ENCODE data around the gene AASDHPPT. TPM values are rescaled to one million over a fixed set of nuclear protein-coding genes. Genes with fewer than 3 reads are reported as not detected.

Gene AASDHPPT
- total and polyA plus RNA-seq, 12 donors = 13.2 to 46.7 (median 38.1) TPM

DNA sequence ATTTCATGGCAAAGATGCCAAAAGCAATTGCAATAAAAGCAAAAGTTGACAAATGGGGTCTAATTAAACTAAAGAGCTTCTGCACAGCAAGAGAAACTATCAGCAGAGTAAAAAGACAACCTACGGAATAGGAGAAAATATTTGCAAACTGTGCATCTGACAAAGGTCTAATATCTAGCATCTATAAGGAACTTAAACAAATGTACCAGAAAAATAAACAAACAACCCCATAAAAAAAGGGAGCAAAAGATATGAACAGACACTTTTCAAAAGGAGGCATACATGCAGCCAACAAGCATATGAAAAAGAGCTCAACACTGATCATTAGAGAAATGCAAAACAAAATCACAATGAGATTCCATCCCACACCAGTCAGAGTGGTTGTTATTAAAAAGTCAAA lies 60.3 kb downstream of the AASDHPPT start:
- no peak for DNase-seq
- no peak overlapping the region for H3K4me3 ChIP-seq
- H3K27ac ChIP-seq = no peak overlapping the region
- TF ChIP-seq, protein P1, sequence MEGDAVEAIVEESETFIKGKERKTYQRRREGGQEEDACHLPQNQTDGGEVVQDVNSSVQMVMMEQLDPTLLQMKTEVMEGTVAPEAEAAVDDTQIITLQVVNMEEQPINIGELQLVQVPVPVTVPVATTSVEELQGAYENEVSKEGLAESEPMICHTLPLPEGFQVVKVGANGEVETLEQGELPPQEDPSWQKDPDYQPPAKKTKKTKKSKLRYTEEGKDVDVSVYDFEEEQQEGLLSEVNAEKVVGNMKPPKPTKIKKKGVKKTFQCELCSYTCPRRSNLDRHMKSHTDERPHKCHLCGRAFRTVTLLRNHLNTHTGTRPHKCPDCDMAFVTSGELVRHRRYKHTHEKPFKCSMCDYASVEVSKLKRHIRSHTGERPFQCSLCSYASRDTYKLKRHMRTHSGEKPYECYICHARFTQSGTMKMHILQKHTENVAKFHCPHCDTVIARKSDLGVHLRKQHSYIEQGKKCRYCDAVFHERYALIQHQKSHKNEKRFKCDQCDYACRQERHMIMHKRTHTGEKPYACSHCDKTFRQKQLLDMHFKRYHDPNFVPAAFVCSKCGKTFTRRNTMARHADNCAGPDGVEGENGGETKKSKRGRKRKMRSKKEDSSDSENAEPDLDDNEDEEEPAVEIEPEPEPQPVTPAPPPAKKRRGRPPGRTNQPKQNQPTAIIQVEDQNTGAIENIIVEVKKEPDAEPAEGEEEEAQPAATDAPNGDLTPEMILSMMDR (IDR thresholded peaks at IDR 0.05) = no peak
- H3K36me3 ChIP-seq = no peaks in the 10 kb centered on the region
- no peak for ATAC-seq
- no peaks in the 10 kb centered on the region for H3K4me1 ChIP-seq
- WGBS, 2 donors = 87 to 91% methylated on average over 1 of the region's 1 CpG
- H3K27me3 ChIP-seq = no peaks in the 10 kb centered on the region
- intact Hi-C loops (cut with DNase I) = no loop called here
- peaks cover 0 to 9% (median 0%) of the 10 kb centered on the region in 11 donors for H3K9me3 ChIP-seq

Other genes starting within 250 kb of the AASDHPPT start
- 10 to 100 TPM; 16.4 to 30.5 (median 22.5) TPM for gene MSANTD4, start 55.4 kb upstream of the AASDHPPT start, total RNA-seq
- 10 to 100 TPM in 1 of 2 donors, 1 to 10 TPM in 1; 7.7 to 11.0 TPM for gene MSANTD4, start 55.4 kb upstream of the AASDHPPT start, polyA plus RNA-seq
- gene KBTBD3, start 315 bp upstream of the AASDHPPT start, total RNA-seq = 10 to 100 TPM in 3 of 10 donors, 1 to 10 TPM in 7; 6.3 to 13.8 (median 9.1) TPM
- 1 to 10 TPM; 4.2 to 5.0 TPM for gene KBTBD3, start 315 bp upstream of the AASDHPPT start, polyA plus RNA-seq

Data from heart right ventricle (tissue), 16 donors.